Rectal smooth muscle tissue (tissue), 1 donor: ENCODE measurements around the gene ISG15.
"Not testable (repeated sequence)": the region's sequence is repeated elsewhere in the genome, so short reads cannot be mapped to it uniquely, and the experiment has no call there.

Source experiments
- H3K27ac ChIP-seq: one replicate; pipeline ENCODE4 v1.7.0; 2013; ENCODE audit warnings: low read depth, low read length, inconsistent platforms
- H3K27me3 ChIP-seq: one replicate; pipeline ENCODE4 v1.7.0; 2013; ENCODE audit warnings: low read length; ENCODE audit not compliant: control insufficient read depth, insufficient read depth
- H3K36me3 ChIP-seq: one replicate; pipeline ENCODE4 v1.7.0; 2013; ENCODE audit warnings: low read length; ENCODE audit not compliant: control insufficient read depth, insufficient read depth
- H3K4me1 ChIP-seq: one replicate; pipeline ENCODE4 v1.7.0; 2013; ENCODE audit warnings: low read length; ENCODE audit not compliant: control insufficient read depth, insufficient read depth
- H3K4me3 ChIP-seq: one replicate; pipeline ENCODE4 v1.7.0; 2013; ENCODE audit warnings: low read length
- H3K9ac ChIP-seq: one replicate; pipeline ENCODE4 v1.7.0; 2013; ENCODE audit warnings: low read length

ISG15 gene

GRCh38 chr1:1022302-1023009 is 9.2 kb downstream of the ISG15 start:
- H3K27ac ChIP-seq, result no peak overlapping the region
- no peaks in the 10 kb centered on the region for H3K27me3 ChIP-seq
- H3K4me3 ChIP-seq, result no peak overlapping the region
- no peak overlapping the region for H3K9ac ChIP-seq
- H3K36me3 ChIP-seq, result no peaks in the 10 kb centered on the region
- no peaks in the 10 kb centered on the region for H3K4me1 ChIP-seq

- H3K27ac ChIP-seq, result no peak overlapping the region
- H3K4me1 ChIP-seq, result no peaks in the 10 kb centered on the region
- H3K27me3 ChIP-seq, result no peaks in the 10 kb centered on the region
- no peaks in the 10 kb centered on the region for H3K36me3 ChIP-seq
- no peak overlapping the region for H3K9ac ChIP-seq
- no peak overlapping the region for H3K4me3 ChIP-seq
These were observed 10.4 kb downstream of the ISG15 start for GRCh38 chr1:1023700-1024099.

GRCh38 chr1:1024149-1024770 is 11.0 kb downstream of the ISG15 start:
- Histone ChIP-seq H3K36me3 (no peaks in the 10 kb centered on the region), H3K9ac (no peak overlapping the region), H3K27me3 (no peaks in the 10 kb centered on the region), H3K4me1 (no peaks in the 10 kb centered on the region), H3K27ac (no peak overlapping the region), H3K4me3 (no peak overlapping the region)

GRCh38 chr1:1024771-1025699 is 11.7 kb downstream of the ISG15 start:
- Histone ChIP-seq H3K9ac (no peak overlapping the region), H3K4me3 (no peak overlapping the region), H3K4me1 (no peaks in the 10 kb centered on the region), H3K27me3 (no peaks in the 10 kb centered on the region), H3K27ac (no peak overlapping the region), H3K36me3 (no peaks in the 10 kb centered on the region)

- Histone ChIP-seq H3K9ac (no peak overlapping the region), H3K27me3 (no peaks in the 10 kb centered on the region), H3K4me1 (no peaks in the 10 kb centered on the region), H3K27ac (no peak overlapping the region), H3K36me3 (no peaks in the 10 kb centered on the region), H3K4me3 (no peak overlapping the region)
These were observed 12.4 kb downstream of the ISG15 start for GRCh38 chr1:1025730-1026129.

GRCh38 chr1:1026599-1027413 is 13.5 kb downstream of the ISG15 start:
- H3K9ac ChIP-seq, result no peak overlapping the region
- no peaks in the 10 kb centered on the region for H3K4me1 ChIP-seq
- no peaks in the 10 kb centered on the region for H3K36me3 ChIP-seq
- H3K27me3 ChIP-seq, result peaks cover 2% of the 10 kb centered on the region
- H3K4me3 ChIP-seq, result no peak overlapping the region
- H3K27ac ChIP-seq, result no peak overlapping the region

GRCh38 chr1:1027791-1028190 is 14.5 kb downstream of the ISG15 start:
- no peaks in the 10 kb centered on the region for H3K36me3 ChIP-seq
- no peak overlapping the region for H3K9ac ChIP-seq
- H3K4me1 ChIP-seq, result no peaks in the 10 kb centered on the region
- no peak overlapping the region for H3K4me3 ChIP-seq
- peaks cover 9% of the 10 kb centered on the region for H3K27me3 ChIP-seq
- H3K27ac ChIP-seq, result no peak overlapping the region

- H3K27me3 ChIP-seq, H3K9ac ChIP-seq, H3K36me3 ChIP-seq, H3K4me1 ChIP-seq, H3K4me3 ChIP-seq, H3K27ac ChIP-seq: not testable (repeated sequence)
These were observed 17.8 kb downstream of the ISG15 start for GRCh38 chr1:1030867-1031658.

- Histone ChIP-seq H3K27ac (no peak overlapping the region), H3K4me1 (no peaks in the 10 kb centered on the region)
These were observed 18.4 kb downstream of the ISG15 start for GRCh38 chr1:1031659-1032235.

GRCh38 chr1:1032424-1032823 is 19.1 kb downstream of the ISG15 start:
- Histone ChIP-seq H3K4me1 (no peaks in the 10 kb centered on the region), H3K27me3 (peaks cover 9% of the 10 kb centered on the region), H3K9ac (no peak overlapping the region), H3K27ac (no peak overlapping the region), H3K36me3 (no peaks in the 10 kb centered on the region), H3K4me3 (peak overlapping the region; percentile 44)

More at GRCh38 chr1:1031659-1032235, 18.4 kb downstream of the ISG15 start:
- peaks cover 9% of the 10 kb centered on the region for H3K27me3 ChIP-seq
- H3K36me3 ChIP-seq, result no peaks in the 10 kb centered on the region
- no peak overlapping the region for H3K4me3 ChIP-seq
- no peak overlapping the region for H3K9ac ChIP-seq

- H3K4me3 ChIP-seq, result peak overlapping the region; percentile 63
- H3K36me3 ChIP-seq, result no peaks in the 10 kb centered on the region
- no peak overlapping the region for H3K9ac ChIP-seq
- no peak overlapping the region for H3K27ac ChIP-seq
- no peaks in the 10 kb centered on the region for H3K4me1 ChIP-seq
- H3K27me3 ChIP-seq, result peaks cover 9% of the 10 kb centered on the region
These were observed 19.8 kb downstream of the ISG15 start for GRCh38 chr1:1033009-1033587.
